Psoas muscle (tissue), 8 donors: ENCODE measurements around the gene FAM81A. TPM values are rescaled to one million over a fixed set of nuclear protein-coding genes. Genes with fewer than 3 reads are reported as not detected.

ENCODE experiments used
- ATAC-seq, 4 donors: fragments of 200-7000 bp; cut with Tn5 transposase; one replicate each; pipeline ENCODE4 v1.9.1; 2020; ENCODE audit warnings: moderate library complexity in 3 of 4, mild to moderate bottlenecking in 2 of 4
- DNase-seq, 2 donors: peaks; one replicate each; pipeline ENCODE4 v3.0.0-alpha.2; 2020
- H3K27ac ChIP-seq: fragments of 200-600 bp; one replicate; pipeline ENCODE4 v1.8.0; 2022
- H3K27me3 ChIP-seq, 3 donors: fragments of 200-600 bp in 1 of 3; one replicate each; pipeline versions ENCODE4 v1.6.1 to v1.8.0; 2013 to 2022; ENCODE audit warnings: low read length in 2 of 3, mild to moderate bottlenecking in 2 of 3, moderate library complexity in 1 of 3; ENCODE audit not compliant: insufficient read depth in 3 of 3
- H3K36me3 ChIP-seq, 2 donors: fragments of 200-600 bp in 1 of 2; one replicate each; pipeline versions ENCODE4 v1.6.1 to v1.8.0; 2013 to 2022; ENCODE audit warnings: low read depth in 1 of 2, mild to moderate bottlenecking in 1 of 2, moderate library complexity in 1 of 2; ENCODE audit not compliant: insufficient read depth in 1 of 2
- H3K4me1 ChIP-seq: fragments of 200-600 bp; one replicate; pipeline ENCODE4 v1.8.0; 2022
- H3K4me3 ChIP-seq: fragments of 200-600 bp; one replicate; pipeline ENCODE4 v1.8.0; 2022; ENCODE audit warnings: mild to moderate bottlenecking
- H3K9me3 ChIP-seq: fragments of 200-600 bp; one replicate; pipeline ENCODE4 v1.8.0; 2022
- CTCF ChIP-seq: fragments of 200-600 bp; IDR thresholded peaks from one replicate; pipeline ENCODE4 v1.8.0; 2022; ENCODE audit warnings: antibody characterized with exemption
- WGBS, 3 donors: extraction: QIAGEN DNeasy Blood & Tissue Kit; methylation state at CpG; one replicate each; pipeline versions ENCODE4 v1.1.6 to v1.1.7; 2013; 5-methylcytosine and 5-hydroxymethylcytosine counted together
- intact Hi-C, 2 donors: fragments of 100-400 bp; cut with DNase I; formaldehyde crosslinking; loops; one replicate each; pipeline versions ENCODE4 v1.11.0 to v1.14.2; 2022
- long read RNA-seq, 2 donors: library from polyadenylated mRNA; unstranded; transcript quantifications; one replicate each; pipeline ENCODE4 v2.0.0, GENCODE V29; 2021
- polyA plus RNA-seq, 3 donors: library from polyadenylated mRNA; stranded (reverse); fragments of 200-250 nt; gene quantifications; one replicate each; pipeline ENCODE4 v1.2.3, GENCODE V29; 2013
- total RNA-seq, 4 donors: library from RNA; stranded (reverse); fragmentation: NEBNext Ultra II Directional in 2 of 4; extraction: Animal tissue kit (Norgen Biotek cat#: 25700) in 2 of 4; gene quantifications; one replicate each; pipeline versions ENCODE4 v1.2.1 to v1.2.4, GENCODE V29; 2021 to 2023
- donor health status: healthy with polysubstance abuse.
- donor health status: DM: no; HTN: no; CAD: no; lungs with moderate emphysema.
- donor health status: Bipolar disorder and iron deficiency.
- donor health status: healthy.
- donor health status: DM: yes; HTN: yes; CAD: no.
- donor health status: DM: no; HTN: no; CAD: no.
- donor health status: DM: no; HTN: no; CAD: no.
- donor health status: DM: yes; HTN: yes; CAD: no.

The FAM81A gene
- total RNA-seq (1 to 10 TPM in 1 of 4 donors, under 1 TPM in 3; 0.32 to 1.2 (median 0.35) TPM), polyA plus RNA-seq (1 to 10 TPM in 1 of 3 donors, under 1 TPM in 2; 0.55 to 1.4 (median 0.60) TPM)
- long read RNA-seq, donor 1, result 0 reads
- long read RNA-seq, donor 2, result 0 reads

GRCh38 chr15:59437817-59438624, at the start of gene FAM81A:
Gene FAM81A, plus strand, starts transcription at chr15:59438186. Its CDS starts 20,441 bp downstream, at chr15:59458627.
- intact Hi-C loops, result loop anchor here in 1 of 2 donors (5.0 kb wide), 1 partner anchor 66 kb away; the partner anchor contains the start of gene MYO1E
- WGBS, 3 donors, result 0 to 2% (median 1%) methylated on average over 45 to 96 of the region's 96 CpGs
- no peak for TF ChIP-seq CTCF
- Histone ChIP-seq H3K4me1 (peaks cover 8% of the 10 kb centered on the region), H3K36me3 (no peaks in the 10 kb centered on the region), H3K27ac (no peak within 1 kb of the TSS), H3K27me3 (no peaks in the 10 kb centered on the region), H3K9me3 (no peaks in the 10 kb centered on the region), H3K4me3 (peak within 1 kb of the TSS; percentile 68)
- ATAC-seq, result peak; percentile 95 to 100 (median 98)
- DNase-seq, result peak; percentile 83 to 92

GRCh38 chr15:59388670-59389069, 49.3 kb upstream of the FAM81A start:
- TF ChIP-seq CTCF, result no peak
- Histone ChIP-seq H3K9me3 (no peaks in the 10 kb centered on the region), H3K4me3 (no peak overlapping the region), H3K4me1 (no peaks in the 10 kb centered on the region), H3K36me3 (no peaks in the 10 kb centered on the region), H3K27ac (no peak overlapping the region), H3K27me3 (no peaks in the 10 kb centered on the region)
- intact Hi-C loops, result no loop called here
- 81 to 89% (median 84%) methylated on average over 3 of the region's 3 CpGs for WGBS, 3 donors
- DNase-seq, result no peak
- peak in 1 of 4 donors; percentile 38 for ATAC-seq

- Histone ChIP-seq H3K9me3 (no peaks in the 10 kb centered on the region), H3K27ac (no peak overlapping the region), H3K27me3 (no peaks in the 10 kb centered on the region), H3K4me1 (no peaks in the 10 kb centered on the region), H3K4me3 (no peak overlapping the region), H3K36me3 (no peaks in the 10 kb centered on the region)
- WGBS, 3 donors, result 77 to 80% (median 79%) methylated on average over 5 of the region's 5 CpGs
- ATAC-seq (no peak), DNase-seq (no peak)
- intact Hi-C loops, result no loop called here
- TF ChIP-seq CTCF, result no peak
Measured at GRCh38 chr15:59392299-59392698, 45.7 kb upstream of the FAM81A start.

- Histone ChIP-seq H3K4me1 (no peaks in the 10 kb centered on the region), H3K9me3 (no peaks in the 10 kb centered on the region), H3K27ac (no peak overlapping the region), H3K27me3 (no peaks in the 10 kb centered on the region), H3K36me3 (no peaks in the 10 kb centered on the region), H3K4me3 (no peak overlapping the region)
- DNase-seq (no peak), ATAC-seq (no peak)
- WGBS, 3 donors, result 87 to 88% (median 88%) methylated on average over 9 of the region's 9 CpGs
- intact Hi-C loops, result no loop called here
- no peak for TF ChIP-seq CTCF
Measured at GRCh38 chr15:59394166-59394661, 43.8 kb upstream of the FAM81A start.
